Dedifferentiated amniotic fluid mesenchymal stem cell (primary cell): ENCODE data around the gene FAM163B.

Experiments
- DNase-seq: peaks from one replicate; pipeline ENCODE4 v3.0.0-alpha.2; 2016; ENCODE audit errors: extremely low spot score

Gene FAM163B

GRCh38 chr9:133616643-133617405, 7.6 kb upstream of the FAM163B start:
- no peak for DNase-seq

- DNase-seq, result no peak
Observed at GRCh38 chr9:133615606-133616188, 6.5 kb upstream of the FAM163B start.

- DNase-seq, result no peak
Observed at GRCh38 chr9:133615186-133615585, 6.0 kb upstream of the FAM163B start.

GRCh38 chr9:133614678-133615077, 5.5 kb upstream of the FAM163B start:
- no peak for DNase-seq

- DNase-seq, result no peak
Observed at GRCh38 chr9:133614056-133614455, 4.9 kb upstream of the FAM163B start.

DNA sequence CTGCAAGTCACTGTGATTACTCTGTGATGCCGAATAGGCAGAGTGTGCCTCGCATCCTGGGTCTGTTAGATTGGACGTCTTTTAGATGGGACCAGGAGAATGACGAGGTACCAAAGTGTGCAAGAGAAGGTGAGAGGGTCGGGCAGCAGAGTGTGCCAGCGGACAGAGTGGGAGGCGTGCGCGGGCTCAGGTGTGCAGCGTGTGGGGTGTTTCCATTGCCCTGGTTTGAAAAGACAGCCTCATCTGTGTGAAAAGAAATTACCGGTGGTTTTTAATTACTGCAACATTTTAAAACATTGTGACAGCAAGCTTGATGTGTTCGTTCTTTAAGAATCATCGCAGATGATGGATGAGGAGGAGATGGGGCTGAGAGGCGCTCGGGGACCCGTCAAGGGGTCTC, 4.2 kb upstream of the FAM163B start:
- no peak for DNase-seq

DNA sequence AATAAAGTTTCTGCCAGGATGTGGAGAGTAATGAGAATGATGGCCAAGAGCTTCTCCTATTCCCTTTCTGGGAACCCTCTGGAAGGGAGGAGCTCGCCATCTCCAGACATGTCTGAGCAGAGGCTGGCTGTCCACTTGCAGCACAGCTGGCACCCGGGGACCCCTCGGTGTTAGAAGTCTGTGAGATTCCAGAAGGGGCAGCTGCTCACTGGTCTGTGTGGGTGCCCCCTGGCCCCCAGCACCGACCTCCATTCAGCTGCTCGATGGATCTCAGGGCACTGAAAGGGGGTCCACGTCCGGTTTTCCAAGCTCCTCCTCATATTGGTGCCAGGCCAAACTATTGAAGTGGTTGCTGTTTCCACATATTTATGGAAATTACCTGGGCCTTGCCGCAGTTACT, 3.6 kb upstream of the FAM163B start:
- DNase-seq, result no peak

- DNase-seq, result no peak
Observed at GRCh38 chr9:133612051-133612450, 2.9 kb upstream of the FAM163B start.

- DNase-seq, result no peak
Observed at GRCh38 chr9:133610845-133611244, 1.7 kb upstream of the FAM163B start.

- no peak for DNase-seq
Observed at GRCh38 chr9:133608889-133609288, 300 bp downstream of the FAM163B start.

GRCh38 chr9:133608382-133608781, 807 bp downstream of the FAM163B start:
- DNase-seq, result no peak

DNA sequence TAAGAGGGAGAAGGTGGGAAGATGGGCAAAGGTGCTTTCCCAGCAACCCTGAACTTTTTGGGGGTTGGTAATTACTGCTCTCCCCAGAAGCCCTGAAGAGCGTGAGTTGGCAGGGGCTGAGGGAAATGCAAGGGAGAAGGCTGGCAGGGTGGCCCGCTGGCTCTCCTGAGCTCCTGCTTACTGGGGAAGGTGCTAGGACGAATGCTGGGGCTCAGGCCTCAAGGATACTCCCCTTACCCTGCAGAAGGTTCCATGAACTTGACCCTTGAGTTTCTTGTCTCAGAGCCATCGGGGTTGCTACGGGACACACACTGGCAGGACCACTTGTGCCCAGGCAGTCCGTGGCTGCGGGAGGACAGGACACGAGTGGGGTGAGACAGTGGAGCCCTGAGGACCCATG, 1.2 kb downstream of the FAM163B start:
- DNase-seq, result no peak

- no peak for DNase-seq
Observed at GRCh38 chr9:133607381-133607780, 1.8 kb downstream of the FAM163B start.

GRCh38 chr9:133606708-133607025, 2.5 kb downstream of the FAM163B start:
- DNase-seq, result no peak

DNA sequence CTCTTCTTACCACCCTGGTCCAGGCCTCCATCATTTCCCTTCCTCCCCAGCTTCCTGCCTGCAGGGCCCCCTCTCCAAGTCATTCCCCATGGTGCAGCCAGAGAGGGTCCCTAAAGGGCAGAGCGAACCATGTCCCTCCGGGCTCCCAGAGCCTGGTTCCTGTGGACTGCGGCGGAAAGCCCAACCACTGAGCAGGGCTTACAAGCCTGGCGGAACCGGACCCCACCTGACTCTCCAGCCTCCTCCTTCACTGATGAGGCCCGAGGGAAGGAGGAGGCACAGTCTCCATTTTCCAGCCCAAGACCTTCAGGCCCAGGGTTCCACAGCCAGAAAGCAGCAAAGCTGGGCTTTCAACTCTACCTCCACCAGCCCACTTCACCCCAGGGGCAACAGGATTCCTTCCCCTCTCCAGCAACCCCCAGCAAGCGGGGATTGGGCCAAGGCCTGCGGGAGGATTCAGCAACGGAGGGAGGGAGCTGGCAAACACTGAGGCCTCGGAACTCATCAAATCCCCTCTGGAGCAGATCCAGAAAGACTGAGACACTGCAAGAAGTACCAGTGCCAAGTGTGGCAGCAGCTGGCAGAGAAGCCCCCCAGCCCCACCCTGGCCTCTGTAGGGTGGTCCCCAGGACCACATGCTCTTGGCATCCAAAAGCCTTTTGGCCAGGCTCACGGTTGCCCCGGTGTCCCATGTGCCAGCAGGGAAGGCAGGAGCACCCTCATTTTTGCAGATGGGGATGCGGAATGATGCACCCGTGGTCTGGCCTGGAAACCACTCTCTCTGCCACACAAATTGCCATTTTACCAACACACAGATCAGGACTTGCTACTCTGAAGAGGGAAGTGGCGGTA, 3.1 kb downstream of the FAM163B start:
- no peak for DNase-seq

DNA sequence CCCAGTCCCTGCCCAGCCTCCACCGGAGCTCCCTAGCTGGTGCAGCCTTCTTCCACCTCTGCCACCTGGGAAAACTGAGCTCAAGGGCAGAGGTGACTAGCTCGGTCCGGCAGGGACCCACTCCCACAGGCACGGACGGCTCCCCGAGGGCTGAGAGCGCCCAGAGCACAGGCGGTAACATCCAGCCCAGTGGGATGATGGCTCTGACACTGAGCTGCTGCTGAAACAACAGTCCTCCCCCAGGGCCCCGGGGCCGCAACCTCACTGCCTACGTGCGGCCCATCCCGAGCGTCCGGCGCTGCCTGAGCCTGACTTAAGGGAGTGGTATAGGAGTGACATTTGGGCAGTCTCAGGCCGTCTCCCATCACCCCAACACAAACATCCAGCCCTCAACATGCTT, 3.7 kb downstream of the FAM163B start:
- no peak for DNase-seq

DNA sequence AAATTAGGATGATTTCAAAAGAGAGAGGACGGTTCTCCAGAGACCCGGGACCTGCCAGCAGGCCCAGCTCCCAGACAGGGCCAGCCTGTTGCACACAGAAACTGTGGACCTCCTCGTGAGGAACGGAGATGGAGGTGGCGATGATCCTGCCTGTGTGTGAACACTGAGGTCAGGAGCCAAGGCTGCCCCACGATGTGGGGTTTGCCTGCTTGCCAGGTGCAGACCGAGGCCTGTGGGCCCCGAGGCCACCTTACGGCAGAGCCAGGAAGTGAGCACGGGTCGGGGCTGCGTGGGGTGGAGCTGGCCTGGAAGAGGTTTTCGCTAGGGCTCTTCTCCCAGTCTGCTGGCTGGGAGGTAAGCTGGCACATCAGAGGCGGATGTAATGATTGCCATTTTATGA, 4.3 kb downstream of the FAM163B start:
- no peak for DNase-seq

GRCh38 chr9:133604214-133604613, 5.0 kb downstream of the FAM163B start:
- DNase-seq, result no peak

- no peak for DNase-seq
Observed at GRCh38 chr9:133603135-133603927, 5.9 kb downstream of the FAM163B start.

- no peak for DNase-seq
Observed at GRCh38 chr9:133602277-133602676, 6.9 kb downstream of the FAM163B start.

DNA sequence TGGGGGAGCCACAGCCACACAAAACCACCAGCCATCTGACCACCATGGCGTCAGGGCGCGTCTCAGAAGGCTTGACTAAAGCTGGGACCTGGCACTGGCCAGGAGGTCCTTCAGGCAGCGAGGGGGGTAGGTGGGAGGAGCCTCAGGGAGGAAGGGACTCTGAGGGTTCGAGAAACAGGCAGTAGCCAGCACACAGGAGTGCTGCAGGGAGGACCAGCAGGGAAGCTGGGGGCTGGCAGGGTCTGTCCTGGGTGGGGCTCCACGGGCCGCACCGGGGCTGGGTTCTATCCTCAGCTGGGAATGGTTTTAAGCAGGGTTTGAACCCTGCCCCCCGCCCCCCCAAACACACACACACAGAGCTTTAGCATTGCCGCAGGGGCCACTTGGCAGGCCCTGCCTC, 7.4 kb downstream of the FAM163B start:
- DNase-seq, result no peak

DNA sequence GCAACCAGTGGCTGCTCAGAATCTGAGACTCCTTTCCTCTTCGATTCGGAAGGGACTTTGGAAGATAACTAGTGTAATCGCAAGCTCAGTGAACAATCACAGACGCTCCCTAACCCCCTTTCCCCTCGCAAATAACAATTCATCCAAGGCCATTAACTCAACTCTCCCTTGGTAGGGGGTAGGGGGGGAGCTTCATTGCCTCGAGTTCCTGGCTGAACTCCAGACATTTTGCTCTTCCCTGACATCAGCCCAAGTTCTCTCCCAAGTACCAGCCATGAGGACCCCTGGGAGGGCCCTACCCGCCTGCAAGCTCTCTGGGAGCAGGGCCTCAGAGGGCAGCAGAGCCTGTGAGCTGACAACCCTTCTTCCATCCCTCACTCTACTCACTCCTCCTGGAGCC, 8.4 kb downstream of the FAM163B start:
- no peak for DNase-seq
